HCEC 1CT (cell line): Measurements from ENCODE around the gene TBX1.

ENCODE experiments used
- DNase-seq: peaks from one replicate; pipeline ENCODE4 v3.0.0-alpha.2; 2017

TBX1 gene

DNA sequence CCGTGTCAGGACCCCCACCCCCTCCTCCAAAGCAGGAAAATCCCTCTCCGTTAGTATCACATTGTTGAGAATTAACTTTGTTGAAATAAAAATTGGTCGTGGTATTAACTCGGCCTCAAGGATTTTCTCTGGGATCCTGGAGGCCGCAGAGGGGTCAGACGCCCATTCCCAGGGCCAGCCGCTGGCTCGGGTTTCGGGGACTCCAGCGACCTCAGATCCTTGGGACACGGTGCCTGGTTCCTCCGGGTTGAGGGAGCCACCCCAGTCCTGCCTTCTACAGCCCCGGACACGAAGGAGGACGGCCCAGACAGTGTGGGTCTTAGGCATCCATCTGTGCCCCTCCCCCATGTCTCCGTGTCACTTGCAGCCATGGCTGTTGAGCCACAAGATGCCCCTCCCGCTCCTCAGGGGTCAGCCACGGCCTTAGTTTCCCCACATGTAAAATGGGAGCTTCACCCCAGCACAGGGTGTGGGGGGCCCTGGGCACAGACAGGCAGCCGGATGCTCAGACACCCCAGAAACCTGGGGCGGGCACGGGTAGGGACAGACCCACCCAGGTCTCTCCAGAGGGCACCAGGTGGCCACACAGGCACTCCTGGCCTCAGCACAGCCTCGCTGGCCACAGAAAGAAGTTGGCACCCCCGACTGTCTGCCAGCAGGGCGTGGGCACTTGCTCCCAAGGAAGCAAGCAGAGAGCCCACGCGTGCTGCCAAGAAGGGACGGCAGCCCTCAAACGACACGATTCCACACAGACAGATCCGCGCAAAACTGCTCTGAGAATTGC is 21.7 kb upstream of the TBX1 start:
- no peak for DNase-seq

- no peak for DNase-seq
These were observed 21.1 kb upstream of the TBX1 start for GRCh38 chr22:19739448-19739895.

DNA sequence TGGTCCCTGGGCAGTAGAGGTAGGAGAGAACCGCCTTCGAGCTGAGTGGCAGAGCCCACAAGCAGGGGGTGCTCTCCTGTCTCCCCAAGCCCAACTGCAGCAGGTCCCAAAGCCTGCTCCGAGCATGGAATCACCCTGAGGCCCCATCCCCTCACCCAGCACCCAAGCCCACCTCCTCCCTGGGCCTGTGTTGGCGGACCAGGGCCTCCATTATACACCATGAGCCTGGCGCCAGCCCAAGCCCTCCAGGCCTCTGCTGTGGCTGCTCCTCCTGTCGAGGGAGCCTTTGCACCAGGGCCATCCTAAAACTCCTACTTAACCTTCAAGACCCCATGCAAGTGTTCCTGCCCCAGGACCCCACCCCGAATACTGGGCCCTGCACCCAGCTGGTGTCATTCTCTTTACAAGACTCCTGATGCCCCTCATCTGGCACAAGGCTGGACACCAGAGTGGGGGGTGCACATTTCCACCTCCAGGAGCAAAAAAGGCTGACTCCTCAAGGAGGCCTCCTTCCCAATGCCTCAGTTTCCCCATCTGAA is 20.6 kb upstream of the TBX1 start:
- DNase-seq: no peak

DNA sequence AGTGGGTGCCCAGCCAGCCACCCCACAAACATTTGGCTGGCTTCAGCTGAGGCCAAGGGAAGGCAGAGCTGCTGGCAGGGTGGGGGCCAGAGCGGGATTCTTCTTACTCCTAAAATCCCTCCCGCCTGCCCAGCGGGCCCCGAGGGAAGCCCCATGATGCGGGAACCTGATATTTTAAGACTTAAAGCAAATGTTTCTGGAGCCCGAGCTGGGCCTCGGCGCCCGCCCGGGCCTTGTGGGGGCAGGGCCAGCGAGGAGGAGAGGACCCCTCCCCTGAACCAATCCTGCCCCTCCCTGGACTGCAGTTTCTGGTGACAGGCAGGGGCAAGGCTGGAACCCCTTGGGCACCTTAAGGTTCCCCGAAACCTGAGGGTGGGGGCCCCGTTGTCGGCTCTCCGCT is 20.0 kb upstream of the TBX1 start:
- DNase-seq: no peak

DNA sequence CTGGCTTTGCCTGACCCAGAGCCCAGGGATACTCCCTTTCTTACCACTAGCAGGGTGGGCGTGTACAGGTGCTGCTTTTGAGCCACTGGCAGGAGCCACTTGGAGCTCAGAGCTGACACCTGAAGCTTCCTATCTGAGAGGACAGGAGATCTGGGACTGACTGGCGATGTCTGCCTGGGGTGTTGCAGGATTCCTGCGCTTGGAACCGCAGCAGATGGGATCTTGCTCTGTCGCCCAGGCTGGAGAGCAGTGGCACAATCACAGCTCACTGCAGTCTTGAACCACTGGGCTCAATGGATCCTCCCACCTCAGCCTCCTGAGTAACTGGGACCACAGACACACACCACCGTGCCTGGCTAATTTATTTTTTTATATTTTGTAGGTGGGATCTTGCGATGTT is 19.5 kb upstream of the TBX1 start:
- DNase-seq: no peak

GRCh38 chr22:19742160-19743066 is 18.2 kb upstream of the TBX1 start:
- DNase-seq: no peak

DNA sequence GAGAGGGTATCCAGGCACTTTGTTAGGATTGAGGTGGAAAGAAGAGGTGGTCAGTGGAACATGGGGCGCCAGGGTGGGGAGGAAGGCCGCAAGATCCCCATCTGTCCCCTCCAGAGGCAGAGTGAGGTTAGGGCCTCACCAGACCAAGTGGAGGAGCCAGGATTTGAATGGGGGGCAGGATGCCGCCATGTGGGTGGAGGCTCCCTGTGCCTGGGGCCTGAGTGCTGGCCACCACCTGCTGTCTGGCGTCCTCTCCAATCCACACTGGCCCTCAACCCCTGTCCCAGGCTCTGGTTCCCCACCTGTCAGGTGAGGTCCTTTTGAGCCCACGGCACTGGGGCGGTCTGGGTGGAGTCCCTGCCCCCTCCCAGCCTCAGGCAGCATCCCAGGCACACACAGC is 17.5 kb upstream of the TBX1 start:
- no peak for DNase-seq

GRCh38 chr22:19743651-19744050 is 16.9 kb upstream of the TBX1 start:
- DNase-seq: no peak

- DNase-seq: no peak
These were observed 16.1 kb upstream of the TBX1 start for GRCh38 chr22:19744350-19745006.

GRCh38 chr22:19745155-19746101 is 15.2 kb upstream of the TBX1 start:
- no peak for DNase-seq

- no peak for DNase-seq
These were observed 13.9 kb upstream of the TBX1 start for GRCh38 chr22:19746726-19747125.

DNA sequence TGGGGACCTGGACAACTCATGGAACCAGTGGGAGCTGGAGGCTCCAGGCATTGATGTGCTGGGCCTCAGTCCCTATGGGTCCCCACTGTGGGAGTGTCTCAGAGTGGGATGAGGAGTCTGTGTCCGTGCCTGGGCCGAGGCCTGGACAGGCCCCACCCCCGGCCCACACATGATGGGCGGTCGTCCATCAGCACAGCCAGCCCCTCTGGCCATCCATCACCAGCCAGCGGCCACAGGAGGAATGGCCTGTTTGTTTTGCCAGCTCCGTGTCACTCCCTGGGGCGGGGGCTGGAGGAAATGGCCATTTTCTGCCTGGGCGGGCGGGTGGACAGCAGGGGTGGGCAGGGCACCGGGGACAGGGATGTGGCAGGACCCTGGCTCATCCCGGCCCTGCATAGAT is 13.0 kb upstream of the TBX1 start:
- DNase-seq: no peak

DNA sequence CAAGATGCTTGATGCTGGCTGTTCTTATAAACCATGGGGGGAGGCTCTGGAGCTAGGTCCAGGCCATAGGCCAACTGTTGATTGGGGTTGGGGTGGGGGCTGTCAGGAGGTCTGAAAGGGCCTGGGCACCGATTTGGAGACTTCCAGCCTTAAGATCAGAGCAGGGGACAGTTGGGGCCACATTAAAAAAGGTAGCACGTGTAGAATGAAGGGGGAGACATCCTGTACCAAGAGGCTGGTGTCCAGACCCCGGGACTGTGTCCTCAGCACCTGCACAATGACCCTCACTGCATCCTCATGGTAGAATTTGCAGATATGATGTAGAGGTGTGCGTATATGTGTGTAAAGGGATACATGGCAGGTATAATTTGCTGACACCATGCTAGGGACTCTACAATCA is 12.4 kb upstream of the TBX1 start:
- DNase-seq: no peak

GRCh38 chr22:19748991-19749664 is 11.4 kb upstream of the TBX1 start:
- no peak for DNase-seq

DNA sequence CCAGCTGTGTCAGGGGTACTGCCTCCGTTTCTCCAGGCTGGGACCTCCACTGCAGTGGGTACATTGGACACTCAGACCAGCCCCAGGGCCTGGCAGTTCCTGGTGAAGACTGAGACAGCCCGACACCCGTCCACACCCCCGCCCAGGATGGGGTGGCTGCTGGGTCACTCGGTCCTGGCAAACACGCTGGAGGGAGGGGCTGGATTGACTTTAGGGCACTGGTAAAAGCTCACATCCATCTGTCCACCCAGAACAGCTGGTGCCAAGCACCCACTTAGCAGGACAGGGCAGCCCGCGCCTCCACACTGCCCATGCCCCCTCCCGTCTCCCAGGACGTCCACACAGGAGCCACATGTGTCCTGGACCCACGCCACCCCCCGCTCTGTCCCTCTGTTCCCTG is 10.7 kb upstream of the TBX1 start:
- no peak for DNase-seq

- DNase-seq: peak; percentile 19
These were observed 9.8 kb upstream of the TBX1 start for GRCh38 chr22:19750507-19751490.

GRCh38 chr22:19751497-19752245 is 8.9 kb upstream of the TBX1 start:
- no peak for DNase-seq

DNA sequence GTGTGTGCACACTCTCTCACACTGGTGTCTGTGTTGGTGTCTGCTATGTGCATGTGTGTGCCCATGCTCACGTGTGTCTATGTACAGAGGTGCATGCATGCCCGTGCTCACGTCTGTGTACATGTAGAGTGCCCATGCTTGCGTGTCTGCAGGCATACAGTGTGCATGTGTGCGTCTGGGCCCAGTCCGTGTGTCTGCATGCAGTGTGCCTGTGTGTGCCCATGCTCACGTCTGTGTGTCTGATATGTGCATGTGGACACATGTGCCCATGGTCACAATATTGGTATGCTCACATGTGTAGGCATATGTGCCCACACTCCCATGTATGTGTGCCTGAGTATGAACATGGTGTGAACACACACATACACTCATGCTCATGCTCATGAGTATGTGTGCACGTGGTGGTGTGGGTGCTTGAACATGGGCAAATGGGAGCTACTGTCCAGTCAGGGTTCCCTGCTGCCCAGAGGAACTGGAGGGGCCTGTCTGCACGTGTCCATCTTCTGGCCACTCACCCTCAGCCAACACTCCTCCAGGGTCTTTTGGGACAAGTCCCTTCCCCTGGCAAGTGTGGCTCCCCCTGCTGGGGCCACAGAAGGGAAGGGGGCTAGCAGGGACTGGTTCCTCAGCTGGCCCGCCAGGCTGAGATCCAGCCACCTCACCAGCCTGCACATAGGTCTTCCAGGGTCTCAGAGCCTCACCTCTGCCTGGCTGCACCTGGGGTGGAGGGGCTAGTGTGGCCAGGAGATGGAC is 7.3 kb upstream of the TBX1 start:
- DNase-seq: no peak
